IPS-18a (cell line): ENCODE data around the gene PDE4D.

ENCODE experiments used
- H3K27ac ChIP-seq: one replicate; pipeline ENCODE4 v1.5.1; 2013; ENCODE audit warnings: low read length
- H3K27me3 ChIP-seq: one replicate; pipeline ENCODE4 v1.6.1; 2013; ENCODE audit warnings: mild to moderate bottlenecking, low read length; ENCODE audit not compliant: control insufficient read depth, insufficient read depth
- H3K36me3 ChIP-seq: one replicate; pipeline ENCODE4 v1.6.1; 2013; ENCODE audit warnings: low read depth, low read length; ENCODE audit not compliant: control insufficient read depth
- H3K4me1 ChIP-seq: one replicate; pipeline ENCODE4 v1.6.1; 2013; ENCODE audit warnings: low read depth, low read length; ENCODE audit not compliant: control insufficient read depth
- H3K4me3 ChIP-seq: one replicate; pipeline ENCODE4 v1.5.1; 2013; ENCODE audit warnings: low read length
- H3K9ac ChIP-seq: one replicate; pipeline ENCODE4 v1.6.1; 2013; ENCODE audit warnings: mild to moderate bottlenecking, low read length, moderate library complexity
- H3K9me3 ChIP-seq: one replicate; pipeline ENCODE4 v1.6.1; 2013; ENCODE audit warnings: low read depth, low read length; ENCODE audit not compliant: control insufficient read depth

Gene PDE4D

GRCh38 chr5:59838067-59838466 is 55.5 kb downstream of the PDE4D start:
- Histone ChIP-seq H3K9ac (no peak overlapping the region), H3K36me3 (no peaks in the 10 kb centered on the region), H3K9me3 (no peaks in the 10 kb centered on the region), H3K27me3 (no peaks in the 10 kb centered on the region), H3K27ac (no peak overlapping the region), H3K4me3 (no peak overlapping the region), H3K4me1 (peaks cover 11% of the 10 kb centered on the region)

DNA sequence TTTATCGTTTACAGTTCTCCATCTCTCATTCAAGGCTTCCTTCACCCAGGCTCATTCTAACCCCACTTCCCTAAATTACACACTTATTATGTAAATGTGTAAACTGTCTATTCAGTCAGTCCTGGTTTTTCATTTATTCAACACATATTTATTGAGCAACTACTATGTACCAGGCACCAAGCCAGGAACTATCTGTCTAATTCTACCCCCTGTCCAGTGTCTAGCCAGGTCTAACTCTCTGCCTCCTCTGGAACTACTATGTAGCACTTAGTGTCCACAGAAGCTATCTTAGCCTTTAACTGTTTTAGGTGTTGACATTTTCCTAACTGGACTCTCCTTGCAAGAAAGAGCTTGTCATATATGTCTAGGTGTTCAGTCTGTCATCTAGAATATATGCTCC is 56.5 kb downstream of the PDE4D start:
- H3K27me3 ChIP-seq, result no peaks in the 10 kb centered on the region
- H3K4me1 ChIP-seq, result peaks cover 11% of the 10 kb centered on the region
- H3K4me3 ChIP-seq, result no peak overlapping the region
- H3K27ac ChIP-seq, result no peak overlapping the region
- no peaks in the 10 kb centered on the region for H3K36me3 ChIP-seq
- no peak overlapping the region for H3K9ac ChIP-seq
- no peaks in the 10 kb centered on the region for H3K9me3 ChIP-seq

GRCh38 chr5:59835800-59836199 is 57.7 kb downstream of the PDE4D start:
- Histone ChIP-seq H3K4me1 (peaks cover 17% of the 10 kb centered on the region), H3K9me3 (no peaks in the 10 kb centered on the region), H3K4me3 (no peak overlapping the region), H3K27ac (no peak overlapping the region), H3K27me3 (no peaks in the 10 kb centered on the region), H3K36me3 (no peaks in the 10 kb centered on the region), H3K9ac (no peak overlapping the region)

- Histone ChIP-seq H3K4me3 (no peak overlapping the region), H3K27me3 (no peaks in the 10 kb centered on the region), H3K9me3 (no peaks in the 10 kb centered on the region), H3K27ac (no peak overlapping the region), H3K36me3 (no peaks in the 10 kb centered on the region), H3K9ac (no peak overlapping the region), H3K4me1 (peaks cover 9% of the 10 kb centered on the region)
Observed at GRCh38 chr5:59833448-59833847, 60.1 kb downstream of the PDE4D start.

GRCh38 chr5:59832577-59833301 is 60.8 kb downstream of the PDE4D start:
- H3K27ac ChIP-seq, result no peak overlapping the region
- H3K9me3 ChIP-seq, result no peaks in the 10 kb centered on the region
- no peaks in the 10 kb centered on the region for H3K27me3 ChIP-seq
- H3K36me3 ChIP-seq, result no peaks in the 10 kb centered on the region
- H3K4me1 ChIP-seq, result peaks cover 6% of the 10 kb centered on the region
- H3K9ac ChIP-seq, result no peak overlapping the region
- H3K4me3 ChIP-seq, result no peak overlapping the region

- Histone ChIP-seq H3K36me3 (no peaks in the 10 kb centered on the region), H3K27ac (no peak overlapping the region), H3K4me3 (no peak overlapping the region), H3K9ac (no peak overlapping the region), H3K27me3 (no peaks in the 10 kb centered on the region), H3K4me1 (peaks cover 6% of the 10 kb centered on the region), H3K9me3 (no peaks in the 10 kb centered on the region)
Observed at GRCh38 chr5:59831326-59832010, 62.1 kb downstream of the PDE4D start.

DNA sequence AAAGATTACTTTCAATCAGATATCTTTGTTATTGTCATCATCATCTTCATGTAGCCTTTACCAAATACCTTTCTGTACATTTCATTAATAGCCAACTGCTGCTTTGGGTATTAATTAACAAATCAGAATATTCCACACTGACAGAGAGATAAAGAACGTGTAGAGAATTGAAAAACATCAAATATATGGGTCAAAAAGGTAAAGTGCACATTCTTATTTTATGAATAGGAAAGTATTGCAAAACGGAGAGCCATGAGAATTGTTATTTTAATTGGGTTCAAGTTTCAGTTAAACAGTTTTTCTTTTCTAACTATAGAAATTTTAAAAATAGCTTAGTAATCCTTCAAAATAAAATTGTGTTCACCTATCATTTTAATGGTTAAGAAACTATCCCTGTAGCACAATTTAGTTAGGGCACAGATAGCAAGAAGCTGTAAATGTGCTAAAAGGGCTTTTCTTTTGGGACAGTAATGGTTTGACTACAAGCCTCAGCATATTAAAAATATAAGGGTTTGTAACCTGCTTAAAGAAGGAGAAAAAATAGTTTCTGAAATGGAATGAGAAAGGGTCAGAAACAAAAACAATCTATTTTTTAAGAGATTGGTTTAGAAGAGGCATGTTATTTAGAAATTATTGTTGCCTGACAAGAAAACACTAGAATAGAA is 62.9 kb downstream of the PDE4D start:
- Histone ChIP-seq H3K27ac (no peak overlapping the region), H3K4me3 (no peak overlapping the region), H3K36me3 (no peaks in the 10 kb centered on the region), H3K9me3 (no peaks in the 10 kb centered on the region), H3K9ac (no peak overlapping the region), H3K27me3 (no peaks in the 10 kb centered on the region), H3K4me1 (peaks cover 6% of the 10 kb centered on the region)

- Histone ChIP-seq H3K36me3 (no peaks in the 10 kb centered on the region), H3K9ac (no peak overlapping the region), H3K9me3 (no peaks in the 10 kb centered on the region), H3K27me3 (no peaks in the 10 kb centered on the region), H3K4me3 (no peak overlapping the region), H3K4me1 (peaks cover 6% of the 10 kb centered on the region), H3K27ac (no peak overlapping the region)
Observed at GRCh38 chr5:59829922-59830321, 63.6 kb downstream of the PDE4D start.

- no peak overlapping the region for H3K27ac ChIP-seq
Observed at GRCh38 chr5:59829386-59829785, 64.1 kb downstream of the PDE4D start.

DNA sequence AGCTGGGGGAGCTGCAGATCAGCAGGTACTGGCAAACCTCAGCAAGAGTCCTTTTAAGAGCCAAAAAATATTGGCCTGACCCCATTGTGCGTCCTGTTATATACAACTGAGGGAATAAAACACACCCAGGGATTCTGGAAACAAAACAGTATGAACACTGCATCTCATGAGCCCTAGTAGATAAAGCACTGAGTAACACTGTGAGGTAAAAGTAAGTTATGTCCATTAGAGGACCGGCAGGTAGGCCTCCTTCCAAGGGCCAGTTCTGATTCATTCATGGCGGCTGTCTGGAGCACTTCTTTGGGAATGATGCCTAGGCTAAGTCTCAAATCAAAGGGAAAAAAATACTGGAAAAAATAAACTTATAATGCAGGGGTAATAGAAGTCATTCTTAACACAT is 64.9 kb downstream of the PDE4D start:
- peaks cover 6% of the 10 kb centered on the region for H3K4me1 ChIP-seq
- H3K4me3 ChIP-seq, result no peak overlapping the region
- no peaks in the 10 kb centered on the region for H3K36me3 ChIP-seq
- no peak overlapping the region for H3K9ac ChIP-seq
- no peak overlapping the region for H3K27ac ChIP-seq
- H3K9me3 ChIP-seq, result no peaks in the 10 kb centered on the region
- H3K27me3 ChIP-seq, result no peaks in the 10 kb centered on the region

More at GRCh38 chr5:59829386-59829785, 64.1 kb downstream of the PDE4D start:
- peaks cover 6% of the 10 kb centered on the region for H3K4me1 ChIP-seq
- H3K9ac ChIP-seq, result no peak overlapping the region
- H3K4me3 ChIP-seq, result no peak overlapping the region
- H3K36me3 ChIP-seq, result no peaks in the 10 kb centered on the region
- no peaks in the 10 kb centered on the region for H3K27me3 ChIP-seq
- H3K9me3 ChIP-seq, result no peaks in the 10 kb centered on the region

DNA sequence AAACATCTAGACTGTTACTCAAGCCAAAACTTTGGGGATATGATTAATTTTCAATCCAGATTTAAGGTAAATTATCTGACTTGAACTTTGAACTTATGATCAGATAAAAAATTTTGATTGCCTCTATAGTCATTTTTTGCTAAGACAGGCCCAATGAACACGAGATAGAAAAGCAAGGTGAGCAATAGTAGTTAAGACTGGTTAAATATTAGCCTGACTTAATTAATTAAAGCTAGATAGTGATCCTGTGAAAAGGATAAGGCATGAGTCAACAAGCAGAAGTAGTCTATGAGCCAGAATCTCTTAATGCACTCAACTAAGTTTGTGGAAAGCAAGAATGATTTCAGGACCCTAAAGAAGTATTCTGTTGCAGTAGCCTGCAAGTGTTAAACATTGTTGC is 66.5 kb downstream of the PDE4D start:
- Histone ChIP-seq H3K27me3 (no peaks in the 10 kb centered on the region), H3K9me3 (no peaks in the 10 kb centered on the region), H3K4me3 (no peak overlapping the region), H3K27ac (no peak overlapping the region), H3K9ac (no peak overlapping the region), H3K36me3 (no peaks in the 10 kb centered on the region), H3K4me1 (peaks cover 6% of the 10 kb centered on the region)
